Measurements from ENCODE around the gene P4HB. TPM values are rescaled to one million over a fixed set of nuclear protein-coding genes. Genes with fewer than 3 reads are reported as not detected.

Gene P4HB
- total RNA-seq, 4 donors from 2014 or later, result 385 to 594 (median 472) TPM

DNA sequence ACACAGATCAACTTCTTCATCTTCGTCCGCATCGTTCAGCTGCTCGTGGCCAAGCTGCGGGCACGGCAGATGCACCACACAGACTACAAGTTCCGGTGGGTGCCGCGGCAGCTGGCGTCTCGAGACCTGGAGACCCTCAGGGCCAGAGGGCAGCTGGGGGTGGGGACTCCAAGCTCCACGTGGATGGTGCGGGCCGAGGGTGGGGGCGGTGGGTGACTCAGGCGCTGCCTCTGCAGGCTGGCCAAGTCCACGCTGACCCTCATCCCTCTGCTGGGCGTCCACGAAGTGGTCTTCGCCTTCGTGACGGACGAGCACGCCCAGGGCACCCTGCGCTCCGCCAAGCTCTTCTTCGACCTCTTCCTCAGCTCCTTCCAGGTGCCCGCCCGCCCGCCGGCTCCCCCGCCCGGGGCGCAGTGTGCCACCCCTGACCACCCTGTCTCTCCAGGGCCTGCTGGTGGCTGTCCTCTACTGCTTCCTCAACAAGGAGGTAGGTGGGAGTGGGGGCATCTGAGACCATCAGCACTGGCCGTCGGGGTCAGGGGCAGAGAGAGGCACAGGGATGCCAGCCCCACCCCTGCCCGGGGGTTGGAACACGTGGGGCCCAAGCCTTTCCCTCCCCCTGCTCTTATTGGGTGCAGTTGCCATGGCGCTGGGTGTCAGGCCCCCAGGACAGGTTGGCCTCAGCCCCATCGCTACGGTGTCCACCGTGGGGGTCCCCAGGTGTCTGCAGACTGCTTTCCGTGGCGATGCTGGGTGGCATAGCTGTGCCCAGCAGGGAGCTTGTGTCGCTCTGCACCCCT is 47.6 kb downstream of the P4HB start:
- Histone ChIP-seq H3K36me3 (no peaks in the 10 kb centered on the region), H3K4me3 (no peak overlapping the region), H3K4me1 (no peaks in the 10 kb centered on the region), H3K27ac (no peak overlapping the region), H3K9me3 (no peaks in the 10 kb centered on the region), H3K27me3 (peaks cover 0 to 79% of the 10 kb centered on the region in 2 donors)
- TF ChIP-seq, protein P1, sequence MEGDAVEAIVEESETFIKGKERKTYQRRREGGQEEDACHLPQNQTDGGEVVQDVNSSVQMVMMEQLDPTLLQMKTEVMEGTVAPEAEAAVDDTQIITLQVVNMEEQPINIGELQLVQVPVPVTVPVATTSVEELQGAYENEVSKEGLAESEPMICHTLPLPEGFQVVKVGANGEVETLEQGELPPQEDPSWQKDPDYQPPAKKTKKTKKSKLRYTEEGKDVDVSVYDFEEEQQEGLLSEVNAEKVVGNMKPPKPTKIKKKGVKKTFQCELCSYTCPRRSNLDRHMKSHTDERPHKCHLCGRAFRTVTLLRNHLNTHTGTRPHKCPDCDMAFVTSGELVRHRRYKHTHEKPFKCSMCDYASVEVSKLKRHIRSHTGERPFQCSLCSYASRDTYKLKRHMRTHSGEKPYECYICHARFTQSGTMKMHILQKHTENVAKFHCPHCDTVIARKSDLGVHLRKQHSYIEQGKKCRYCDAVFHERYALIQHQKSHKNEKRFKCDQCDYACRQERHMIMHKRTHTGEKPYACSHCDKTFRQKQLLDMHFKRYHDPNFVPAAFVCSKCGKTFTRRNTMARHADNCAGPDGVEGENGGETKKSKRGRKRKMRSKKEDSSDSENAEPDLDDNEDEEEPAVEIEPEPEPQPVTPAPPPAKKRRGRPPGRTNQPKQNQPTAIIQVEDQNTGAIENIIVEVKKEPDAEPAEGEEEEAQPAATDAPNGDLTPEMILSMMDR (IDR thresholded peaks at IDR 0.05), result no peak
- no peak for TF ChIP-seq POLR2A (IDR thresholded peaks at IDR 0.05)
- no peak for TF ChIP-seq EP300 (IDR thresholded peaks at IDR 0.05)
- 83 to 85% methylated on average over 37 to 45 of the region's 45 CpGs for WGBS, 2 donors
- DNase-seq (ENCODE audit: low spot score in 2 of 2), result no peak

DNA sequence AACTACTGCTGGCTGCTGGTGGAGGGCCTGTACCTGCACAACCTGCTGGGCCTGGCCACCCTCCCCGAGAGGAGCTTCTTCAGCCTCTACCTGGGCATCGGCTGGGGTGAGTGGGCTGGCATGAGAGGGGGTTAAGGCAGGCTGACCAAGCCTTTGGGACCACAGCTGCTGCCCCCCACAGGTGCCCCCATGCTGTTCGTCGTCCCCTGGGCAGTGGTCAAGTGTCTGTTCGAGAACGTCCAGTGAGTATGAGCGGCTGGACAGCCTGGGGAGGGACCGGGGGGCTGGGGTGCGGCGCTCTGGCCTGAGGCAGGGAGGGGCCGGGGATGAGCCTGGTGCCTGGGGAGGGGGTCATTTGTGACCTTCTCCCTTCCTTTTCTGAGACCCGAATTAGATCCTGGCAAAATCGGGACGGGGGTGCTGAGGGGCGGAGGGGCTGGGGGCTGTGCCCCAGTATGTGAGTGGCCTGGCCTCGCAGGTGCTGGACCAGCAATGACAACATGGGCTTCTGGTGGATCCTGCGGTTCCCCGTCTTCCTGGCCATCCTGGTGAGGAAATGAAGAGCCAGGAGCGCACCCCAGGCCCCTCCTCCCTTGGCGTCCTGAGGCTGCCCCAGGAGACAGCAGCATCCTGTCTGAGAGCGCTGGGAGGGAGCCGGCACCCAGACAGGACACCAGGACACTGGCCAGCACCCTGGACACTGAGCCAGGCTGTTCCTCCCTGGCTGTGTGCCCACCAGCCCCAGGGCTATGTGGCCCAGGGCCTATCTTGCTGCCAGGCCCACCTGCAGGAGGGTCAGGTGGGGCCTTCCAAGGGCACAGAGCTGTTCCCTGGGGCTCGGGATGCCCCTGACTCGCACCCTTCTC is 48.4 kb downstream of the P4HB start:
- peaks cover 0 to 84% of the 10 kb centered on the region in 2 donors for H3K27me3 ChIP-seq

DNA sequence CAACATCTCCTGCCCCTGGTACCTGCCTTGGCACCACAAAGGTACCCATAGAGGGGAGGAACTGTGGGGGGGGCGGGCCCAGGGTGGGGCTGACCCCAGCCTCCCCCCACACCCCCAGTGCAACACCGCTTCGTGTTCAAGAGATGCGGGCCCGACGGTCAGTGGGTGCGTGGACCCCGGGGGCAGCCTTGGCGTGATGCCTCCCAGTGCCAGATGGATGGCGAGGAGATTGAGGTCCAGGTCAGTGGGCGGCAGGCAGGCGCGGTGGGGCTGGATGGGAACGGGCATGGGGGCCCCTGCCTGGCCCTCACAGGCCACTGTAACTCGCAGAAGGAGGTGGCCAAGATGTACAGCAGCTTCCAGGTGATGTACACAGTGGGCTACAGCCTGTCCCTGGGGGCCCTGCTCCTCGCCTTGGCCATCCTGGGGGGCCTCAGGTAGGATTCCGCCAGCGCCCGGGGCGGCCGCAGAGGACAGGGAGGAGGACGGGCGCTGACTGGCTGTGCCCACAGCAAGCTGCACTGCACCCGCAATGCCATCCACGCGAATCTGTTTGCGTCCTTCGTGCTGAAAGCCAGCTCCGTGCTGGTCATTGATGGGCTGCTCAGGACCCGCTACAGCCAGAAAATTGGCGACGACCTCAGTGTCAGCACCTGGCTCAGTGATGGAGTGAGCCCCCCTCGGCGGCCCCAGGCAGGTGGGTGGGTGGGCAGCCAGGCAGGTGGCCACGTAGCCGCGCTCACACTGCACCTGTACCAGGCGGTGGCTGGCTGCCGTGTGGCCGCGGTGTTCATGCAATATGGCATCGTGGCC is 49.2 kb downstream of the P4HB start:
- TF ChIP-seq EP300 (IDR thresholded peaks at IDR 0.05) (no peak), POLR2A (IDR thresholded peaks at IDR 0.05) (no peak)
- TF ChIP-seq, protein P1 (IDR thresholded peaks at IDR 0.05), result no peak
- WGBS, 2 donors, result 85 to 89% methylated on average over 26 to 37 of the region's 42 CpGs
- H3K36me3 ChIP-seq, result no peaks in the 10 kb centered on the region
- no peak overlapping the region for H3K27ac ChIP-seq
- DNase-seq (ENCODE audit: low spot score in 2 of 2), result no peak
- no peak overlapping the region for H3K4me3 ChIP-seq
- peaks cover 0 to 86% of the 10 kb centered on the region in 2 donors for H3K27me3 ChIP-seq
- no peaks in the 10 kb centered on the region for H3K9me3 ChIP-seq
- no peaks in the 10 kb centered on the region for H3K4me1 ChIP-seq

More for the DNA sequence above, 48.4 kb downstream of the P4HB start:
- no peak for DNase-seq (ENCODE audit: low spot score in 2 of 2)
- Histone ChIP-seq H3K4me3 (no peak overlapping the region), H3K4me1 (no peaks in the 10 kb centered on the region), H3K9me3 (no peaks in the 10 kb centered on the region), H3K36me3 (no peaks in the 10 kb centered on the region), H3K27ac (no peak overlapping the region)
- WGBS, 2 donors, result 74 to 76% methylated on average over 20 to 24 of the region's 24 CpGs
- no peak for TF ChIP-seq POLR2A (IDR thresholded peaks at IDR 0.05)
- no peak for TF ChIP-seq EP300 (IDR thresholded peaks at IDR 0.05)
- TF ChIP-seq, protein P1 (IDR thresholded peaks at IDR 0.05), result no peak

DNA sequence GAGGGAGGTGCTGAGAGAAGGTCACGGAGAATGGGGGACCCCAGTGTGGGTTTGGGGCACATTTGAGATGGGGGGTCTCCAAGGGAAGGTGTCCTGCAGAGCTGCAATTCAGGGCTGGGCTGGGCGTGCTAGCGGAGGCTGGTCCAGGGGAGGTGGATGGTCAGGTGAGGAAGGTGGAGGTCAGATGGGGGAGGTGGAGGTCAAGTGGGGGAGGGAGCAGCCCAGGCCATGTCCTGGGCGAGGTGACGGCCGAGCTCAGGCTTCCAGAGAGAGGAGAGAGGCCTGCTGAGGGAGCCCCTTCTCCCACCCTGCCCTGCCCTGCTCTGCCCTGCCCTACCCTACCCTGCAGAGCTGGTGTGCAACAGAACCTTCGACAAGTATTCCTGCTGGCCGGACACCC is 49.9 kb downstream of the P4HB start:
- H3K4me1 ChIP-seq, result no peaks in the 10 kb centered on the region
- no peaks in the 10 kb centered on the region for H3K9me3 ChIP-seq
- peaks cover 0 to 90% of the 10 kb centered on the region in 2 donors for H3K27me3 ChIP-seq
- H3K27ac ChIP-seq, result no peak overlapping the region
- 72 to 78% methylated on average over 8 of the region's 8 CpGs for WGBS, 2 donors
- no peaks in the 10 kb centered on the region for H3K36me3 ChIP-seq
- TF ChIP-seq POLR2A (IDR thresholded peaks at IDR 0.05), result no peak
- TF ChIP-seq, protein P1 (IDR thresholded peaks at IDR 0.05), result no peak
- no peak for TF ChIP-seq EP300 (IDR thresholded peaks at IDR 0.05)
- no peak for DNase-seq (ENCODE audit: low spot score in 2 of 2)
- H3K4me3 ChIP-seq, result no peak overlapping the region

All from tibial nerve (tissue), 4 donors.